GM19239 (cell line): Measurements from ENCODE around the gene CCNG1.
A peak's percentile ranks its signal among the peaks of the same experiment; 100 is the strongest.

Experiments
- DNase-seq: peaks from one replicate; pipeline ENCODE4 v3.0.0; 2011; ENCODE audit warnings: low spot score; ENCODE audit not compliant: insufficient read length
- FAIRE-seq: peaks from 2 replicates; lab custom pipeline; 2011; peaks lifted over from hg19 to GRCh38; lab: Jason Lieb, UNC

The CCNG1 gene

GRCh38 chr5:163478126-163478981 is 41.0 kb downstream of the CCNG1 start:
- DNase-seq (no peak), FAIRE-seq (no peak)

GRCh38 chr5:163478982-163479271 is 41.5 kb downstream of the CCNG1 start:
- FAIRE-seq: no peak
- DNase-seq: no peak

GRCh38 chr5:163489055-163489744 is 51.8 kb downstream of the CCNG1 start:
- DNase-seq: no peak
- FAIRE-seq: no peak

GRCh38 chr5:163489745-163490075 is 52.3 kb downstream of the CCNG1 start:
- FAIRE-seq (peak; percentile 58), DNase-seq (no peak)
